Activated CD4-positive, alpha-beta T cell treated with anti-CD3 and anti-CD28 coated beads, Interleukin-2, Interleukin-6, amounts not matched to agents 100 ng/mL and 50 ng/mL, durations not matched to agents 16 hours and 8 hours (primary cell): ENCODE measurements around the gene CNP.

Source experiments
- DNase-seq: peaks from one replicate; pipeline ENCODE4 v3.0.0-alpha.2; 2020

Gene CNP

DNA sequence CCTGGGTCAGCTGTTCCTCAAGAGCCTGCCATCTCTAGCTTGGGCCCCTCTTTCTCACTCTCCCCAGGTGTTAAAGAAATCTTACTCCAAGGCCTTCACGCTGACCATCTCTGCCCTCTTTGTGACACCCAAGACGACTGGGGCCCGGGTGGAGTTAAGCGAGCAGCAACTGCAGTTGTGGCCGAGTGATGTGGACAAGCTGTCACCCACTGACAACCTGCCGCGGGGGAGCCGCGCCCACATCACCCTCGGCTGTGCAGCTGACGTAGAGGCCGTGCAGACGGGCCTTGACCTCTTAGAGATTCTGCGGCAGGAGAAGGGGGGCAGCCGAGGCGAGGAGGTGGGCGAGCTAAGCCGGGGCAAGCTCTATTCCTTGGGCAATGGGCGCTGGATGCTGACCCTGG, 6.8 kb downstream of the CNP start:
- no peak for DNase-seq

DNA sequence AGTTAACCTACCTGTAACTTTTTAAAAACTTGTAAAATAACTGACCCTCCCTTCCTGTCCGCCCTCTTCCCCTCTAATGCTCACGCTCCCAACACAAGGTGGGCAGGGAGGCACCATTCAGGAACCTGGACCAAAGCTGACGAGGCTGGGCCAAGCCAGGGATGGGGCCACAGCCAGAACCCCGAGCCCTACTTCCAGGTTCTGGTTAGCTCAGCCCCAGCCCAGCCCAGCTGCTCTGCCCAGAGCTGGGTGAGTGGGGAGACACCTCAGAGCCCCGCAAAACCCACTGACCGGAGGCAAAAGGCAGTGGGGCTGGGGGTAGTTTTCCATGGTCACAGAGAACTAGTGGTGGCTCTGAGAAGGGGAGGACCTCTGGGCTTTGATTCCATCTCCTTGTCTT, 7.4 kb downstream of the CNP start:
- DNase-seq: no peak

DNA sequence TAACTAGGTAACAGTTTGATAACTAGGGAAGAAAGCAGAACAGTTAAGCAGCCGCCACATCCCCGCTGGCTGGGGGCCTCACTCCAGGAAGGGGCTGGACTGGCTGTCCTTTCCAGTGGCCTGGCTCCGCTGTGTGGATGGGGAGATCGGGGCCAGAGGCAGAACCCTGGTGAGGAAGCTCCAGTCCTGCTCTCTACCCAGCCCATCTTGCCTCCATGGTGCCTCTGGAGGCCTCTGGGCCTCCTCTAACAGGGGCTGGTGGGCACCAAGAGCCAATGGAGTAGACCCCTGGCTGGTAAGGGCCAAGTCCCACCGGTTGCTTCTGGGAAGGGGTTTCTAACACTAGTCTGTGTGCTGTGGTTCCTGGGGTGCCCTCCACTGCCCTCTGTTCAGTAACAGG, 8.1 kb downstream of the CNP start:
- no peak for DNase-seq

DNA sequence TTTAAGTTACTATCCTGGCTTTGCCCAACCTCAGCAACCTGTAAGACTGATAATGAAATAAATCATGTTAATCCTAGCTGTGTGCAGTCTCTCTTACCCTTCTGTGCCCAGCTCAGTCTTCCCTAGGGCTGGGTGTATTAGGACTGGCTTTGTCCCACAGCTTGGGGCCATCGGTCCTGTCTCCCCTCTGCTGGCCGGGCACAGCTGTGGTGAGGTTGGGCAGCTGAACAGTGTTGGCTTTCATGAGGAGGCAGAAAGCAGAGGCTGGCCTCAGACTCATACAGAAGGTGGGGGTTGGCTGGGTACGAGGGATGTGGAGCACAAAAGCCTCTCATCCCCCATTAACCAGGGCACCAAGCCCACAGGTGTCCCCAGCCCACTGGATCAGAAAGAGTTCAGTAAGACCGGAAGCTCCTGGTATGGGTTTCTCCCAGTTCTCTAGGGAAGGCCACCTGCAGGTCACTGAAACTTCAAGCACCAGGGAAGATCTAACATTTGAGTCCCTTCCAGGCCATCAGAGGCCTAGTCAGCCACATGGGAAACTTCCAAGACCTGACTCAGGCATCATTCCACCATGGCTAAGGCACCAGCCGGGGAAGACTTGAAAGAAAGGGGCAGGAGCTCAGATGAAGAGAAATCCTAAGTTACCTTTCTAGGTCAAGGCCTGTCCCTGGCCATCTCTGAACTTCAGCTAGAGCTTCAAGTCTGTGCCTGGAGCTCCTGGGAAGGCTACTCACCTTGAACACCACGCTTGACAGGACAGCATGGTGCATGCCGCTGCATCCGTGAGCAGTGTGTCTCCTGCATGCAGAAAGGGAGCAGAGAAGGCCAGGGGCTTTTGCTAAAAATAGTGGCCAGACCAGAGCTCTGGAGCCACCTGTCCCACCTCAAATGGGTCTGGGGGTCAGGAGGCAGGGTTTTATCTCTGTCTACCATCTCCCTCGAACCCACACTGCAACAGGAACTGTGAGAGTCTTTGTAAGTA, 8.8 kb downstream of the CNP start:
- no peak for DNase-seq

DNA sequence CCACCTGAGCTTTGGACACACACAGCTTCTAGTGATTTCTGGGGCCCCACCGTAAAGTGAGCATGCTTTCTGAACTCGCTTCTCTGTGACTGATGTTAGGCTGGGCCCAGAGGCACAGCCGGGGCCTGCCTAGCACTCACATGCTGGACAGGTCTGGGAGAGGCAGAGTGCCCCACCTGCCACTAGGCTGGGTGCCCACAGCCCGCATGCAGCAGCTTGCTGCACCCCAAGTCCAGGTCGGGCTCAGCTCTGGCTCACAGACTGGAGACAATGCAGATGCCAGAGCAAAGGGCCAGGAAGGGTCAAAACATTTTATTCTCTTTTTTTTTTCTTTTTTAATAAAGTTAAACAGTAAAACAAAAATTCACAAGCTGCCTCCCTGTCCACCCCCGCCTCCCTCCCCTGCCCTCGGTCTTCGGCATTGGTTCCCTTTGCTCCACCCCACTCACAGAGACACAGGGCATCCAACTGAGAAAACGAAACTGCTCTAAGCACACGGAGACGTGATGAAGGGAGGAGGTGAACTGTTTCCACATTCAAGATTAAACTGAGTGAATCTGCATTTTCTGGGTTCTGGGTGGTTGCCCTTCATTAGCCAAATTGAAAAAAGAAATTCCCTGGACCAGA, 9.7 kb downstream of the CNP start:
- DNase-seq: no peak

DNA sequence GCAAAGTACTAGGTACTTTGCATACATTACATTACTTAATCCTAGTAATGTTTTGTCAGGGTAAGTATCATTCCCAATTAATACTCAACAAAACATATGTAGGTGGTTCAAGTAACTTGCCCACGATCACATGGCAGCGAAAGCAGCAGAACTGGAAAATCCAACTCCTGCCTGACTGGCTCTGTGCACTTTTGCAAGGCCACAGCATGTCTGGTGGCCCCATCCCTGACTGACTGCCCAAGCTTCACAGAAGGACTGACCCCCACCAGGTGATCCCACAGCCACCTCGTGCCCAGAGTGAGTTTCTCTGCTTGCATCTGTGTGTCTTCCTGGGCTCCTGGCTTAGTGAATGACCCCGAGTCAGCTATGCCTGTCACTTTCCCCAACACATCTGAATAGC, 11.4 kb downstream of the CNP start:
- no peak for DNase-seq

DNA sequence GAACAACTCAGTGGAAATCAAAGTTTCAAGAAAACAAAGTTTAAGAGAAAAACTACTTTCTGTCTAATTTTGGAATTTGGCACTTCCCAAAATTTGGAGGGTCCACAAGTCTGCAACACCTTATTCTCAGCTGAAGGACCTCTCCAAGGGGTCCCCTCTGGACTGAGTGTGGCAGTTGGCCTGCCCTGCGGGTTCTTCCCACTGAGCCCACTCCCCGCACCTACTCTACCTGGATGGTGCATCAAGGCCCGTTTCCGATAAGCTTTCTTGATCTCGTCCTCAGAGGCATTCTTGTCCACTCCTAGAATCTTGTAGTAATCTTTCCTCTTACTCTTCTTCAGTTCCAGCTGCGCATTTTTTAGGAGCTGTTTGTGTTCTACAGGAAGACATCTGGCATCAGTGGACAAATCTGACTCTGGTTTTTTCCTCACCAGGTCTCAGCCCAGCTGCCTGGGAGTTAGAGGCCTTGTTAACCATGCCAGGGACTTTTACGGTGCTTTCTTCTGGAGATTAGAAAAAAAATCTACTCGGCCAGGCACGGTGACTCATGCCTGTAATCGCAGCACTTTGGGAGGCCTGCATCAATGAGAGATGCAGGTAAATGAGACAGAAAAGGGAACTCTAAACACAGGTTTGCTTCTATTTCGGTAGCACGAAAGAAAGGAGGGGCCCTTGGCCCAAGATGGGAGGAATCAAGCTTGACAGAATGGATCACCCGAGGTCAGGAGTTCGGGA, 15.6 kb downstream of the CNP start:
- no peak for DNase-seq

DNA sequence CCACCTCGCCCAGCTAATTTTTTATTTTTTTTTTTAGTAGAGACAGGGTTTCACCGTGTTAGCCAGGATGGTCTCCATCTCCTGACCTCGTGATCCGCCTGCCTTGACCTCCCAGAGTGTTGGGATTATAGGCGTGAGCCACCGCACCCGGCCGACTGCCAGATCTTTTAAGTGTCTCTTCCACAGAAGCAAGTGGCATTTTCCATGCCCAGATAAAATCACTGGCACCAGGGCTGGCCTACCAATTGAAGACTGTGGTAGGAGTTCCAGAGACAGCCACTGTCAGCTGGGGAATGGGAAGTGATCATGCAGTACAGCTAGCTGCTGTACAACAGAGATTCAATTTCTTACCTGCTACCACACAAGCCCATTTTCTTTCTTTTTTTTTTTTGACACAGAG, 17.9 kb downstream of the CNP start:
- no peak for DNase-seq

DNA sequence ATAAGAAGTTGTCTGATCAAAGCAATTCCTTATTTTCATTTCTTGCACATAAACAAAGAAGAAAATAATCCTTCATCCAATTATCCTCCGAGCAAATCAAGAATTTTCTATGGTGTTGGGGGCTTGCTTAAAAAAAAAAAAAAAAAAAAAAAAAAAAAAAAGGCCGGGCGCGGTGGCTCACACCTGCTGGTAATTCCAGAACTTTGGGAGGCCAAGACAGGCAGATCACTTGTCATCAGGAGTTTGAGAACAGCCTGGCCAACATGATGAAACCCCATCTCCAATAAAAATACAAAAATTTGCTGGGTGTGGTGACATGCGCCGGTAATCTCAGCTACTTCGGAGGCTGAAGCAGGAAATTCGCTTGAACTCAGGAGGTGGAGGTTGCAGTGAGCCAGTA, 19.3 kb downstream of the CNP start:
- DNase-seq: no peak

DNA sequence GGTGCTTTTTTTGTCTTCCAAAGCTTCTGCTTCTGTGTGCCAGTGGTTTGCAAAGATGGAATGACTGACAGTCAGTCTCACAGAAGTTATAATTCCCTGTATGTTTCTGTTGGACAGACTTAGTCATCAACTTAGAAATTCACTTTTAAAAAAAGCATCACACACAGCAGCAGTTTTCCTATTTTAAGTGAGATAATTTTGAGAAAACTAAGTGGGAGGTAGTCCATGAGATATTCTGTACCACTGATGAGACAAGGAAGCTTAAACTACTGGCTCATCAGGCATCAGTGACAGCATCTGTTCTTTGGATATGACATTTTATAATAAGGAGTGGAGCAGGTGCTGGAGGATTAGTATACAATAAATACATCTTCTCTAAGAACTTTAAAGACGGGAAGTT, 20.0 kb downstream of the CNP start:
- no peak for DNase-seq

DNA sequence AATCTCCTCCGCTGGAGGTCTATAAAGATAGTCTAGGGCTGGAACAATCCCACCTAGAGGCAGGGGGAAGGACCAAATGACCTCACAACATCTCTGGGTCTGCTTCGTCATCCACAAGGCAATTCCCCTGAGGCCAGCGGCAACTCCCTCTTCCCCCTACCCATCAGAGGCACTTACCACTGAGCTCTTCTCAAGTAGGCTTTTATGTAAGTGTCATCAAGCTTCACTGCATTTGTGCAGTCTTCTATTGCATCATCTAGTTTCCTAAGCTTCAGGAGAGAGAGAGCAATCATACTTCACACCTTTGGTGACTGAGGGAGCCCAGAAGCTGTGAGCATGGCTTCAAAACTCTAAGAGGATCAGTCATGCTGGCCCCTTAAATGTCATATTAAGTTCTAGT, 21.0 kb downstream of the CNP start:
- DNase-seq: peak; percentile 26

DNA sequence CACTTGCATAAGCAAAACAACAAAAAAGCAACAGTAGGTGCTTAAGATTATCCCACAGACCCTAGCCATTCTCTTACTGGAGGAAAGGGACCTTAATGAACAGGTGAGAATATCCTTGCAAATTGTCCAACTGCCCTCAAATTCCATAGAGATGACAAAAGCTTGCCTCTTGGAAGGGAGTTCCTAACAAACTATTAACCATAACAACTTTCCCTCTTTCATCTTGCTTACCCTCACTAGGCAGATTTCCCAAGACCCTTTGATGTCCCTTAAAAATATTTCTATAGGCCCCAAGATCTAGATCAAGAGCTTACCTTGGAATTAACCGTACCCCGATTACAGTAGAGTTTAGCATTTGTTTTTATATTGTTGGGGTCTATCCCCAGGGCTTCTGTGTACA, 21.8 kb downstream of the CNP start:
- no peak for DNase-seq

DNA sequence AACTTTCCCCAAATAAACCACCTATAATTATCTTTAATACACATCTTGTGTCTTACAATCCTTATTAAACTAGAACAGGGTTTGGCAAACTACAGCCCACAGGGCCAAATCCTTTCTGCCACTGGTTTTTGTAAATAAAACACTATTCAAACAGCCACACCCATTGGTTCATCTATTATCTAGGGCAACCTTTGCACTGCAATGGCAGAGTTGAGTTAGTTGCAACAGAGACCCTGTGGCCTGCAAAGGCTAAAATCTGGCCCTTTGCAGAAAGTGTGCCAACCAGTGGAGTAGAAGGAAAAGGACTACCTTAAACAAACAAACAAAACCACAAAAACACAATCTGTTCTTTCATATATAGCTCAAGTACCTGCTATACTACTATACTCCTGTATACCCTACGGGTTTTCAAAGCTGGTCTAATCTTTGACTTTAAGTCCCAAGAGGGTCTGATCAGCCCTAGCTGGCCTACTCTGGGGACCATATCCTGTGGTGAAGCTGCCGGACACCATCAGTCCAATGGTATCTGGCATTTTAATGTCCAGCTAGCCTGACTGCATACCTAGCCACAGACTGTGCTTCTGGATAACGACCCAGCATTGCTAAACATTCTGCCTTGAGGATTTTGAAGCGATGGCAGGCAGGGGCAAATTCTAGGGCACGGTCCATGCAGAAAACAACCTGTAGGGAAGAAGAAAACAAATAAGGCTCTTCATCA, 23.3 kb downstream of the CNP start:
- DNase-seq: no peak

DNA sequence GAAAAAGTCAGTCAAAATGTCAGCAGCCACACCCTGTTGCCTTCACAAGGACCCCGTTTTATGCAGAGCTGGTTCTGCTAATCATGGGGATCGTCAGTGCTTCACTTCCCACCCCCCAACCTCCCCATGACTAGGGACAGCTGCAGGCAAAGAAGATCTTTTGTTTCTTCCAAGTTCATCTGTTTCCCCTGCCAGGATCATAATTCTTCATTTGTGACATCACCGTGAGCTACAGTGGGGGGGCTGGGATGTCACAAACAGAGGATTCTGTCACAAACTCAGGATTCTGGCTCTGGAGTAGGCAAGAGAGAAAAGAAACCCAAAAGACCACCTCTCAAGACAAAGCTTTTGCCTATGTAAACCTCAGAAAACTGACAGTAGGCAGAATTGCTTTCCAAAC, 26.0 kb downstream of the CNP start:
- no peak for DNase-seq

DNA sequence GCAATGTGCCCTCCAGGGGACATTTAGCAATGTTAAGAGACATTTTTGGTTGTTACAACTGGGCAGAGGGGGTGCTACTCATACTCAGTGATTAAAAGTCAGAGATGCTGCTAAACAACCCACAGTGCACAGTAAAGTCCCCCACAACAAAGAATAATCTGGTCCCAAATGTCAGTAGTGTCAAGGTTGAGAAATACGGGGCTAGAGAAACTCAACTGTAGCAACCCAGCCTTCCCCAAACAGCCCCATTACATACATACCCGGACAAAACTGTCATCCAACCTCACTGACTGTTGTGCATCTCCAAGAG, 30.2 kb downstream of the CNP start:
- DNase-seq: no peak

DNA sequence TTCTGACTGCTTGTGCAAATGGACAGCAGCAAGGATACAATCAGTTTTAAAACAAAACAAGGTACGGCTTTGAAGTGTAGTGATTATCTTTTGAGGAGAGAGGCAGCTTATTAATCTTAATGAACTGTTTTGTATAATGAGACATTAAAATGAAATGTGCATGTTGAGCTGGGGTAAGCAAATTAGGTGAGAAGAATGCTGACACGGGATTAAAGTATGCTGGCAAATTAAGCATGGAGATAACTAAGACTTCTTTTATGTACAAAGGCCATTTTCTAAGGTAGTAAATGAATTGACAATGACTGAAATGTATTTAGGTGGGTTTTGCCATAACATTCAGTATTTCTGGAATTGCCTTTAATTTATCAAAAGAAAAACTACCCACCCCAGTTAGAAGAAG, 31.9 kb downstream of the CNP start:
- no peak for DNase-seq

DNA sequence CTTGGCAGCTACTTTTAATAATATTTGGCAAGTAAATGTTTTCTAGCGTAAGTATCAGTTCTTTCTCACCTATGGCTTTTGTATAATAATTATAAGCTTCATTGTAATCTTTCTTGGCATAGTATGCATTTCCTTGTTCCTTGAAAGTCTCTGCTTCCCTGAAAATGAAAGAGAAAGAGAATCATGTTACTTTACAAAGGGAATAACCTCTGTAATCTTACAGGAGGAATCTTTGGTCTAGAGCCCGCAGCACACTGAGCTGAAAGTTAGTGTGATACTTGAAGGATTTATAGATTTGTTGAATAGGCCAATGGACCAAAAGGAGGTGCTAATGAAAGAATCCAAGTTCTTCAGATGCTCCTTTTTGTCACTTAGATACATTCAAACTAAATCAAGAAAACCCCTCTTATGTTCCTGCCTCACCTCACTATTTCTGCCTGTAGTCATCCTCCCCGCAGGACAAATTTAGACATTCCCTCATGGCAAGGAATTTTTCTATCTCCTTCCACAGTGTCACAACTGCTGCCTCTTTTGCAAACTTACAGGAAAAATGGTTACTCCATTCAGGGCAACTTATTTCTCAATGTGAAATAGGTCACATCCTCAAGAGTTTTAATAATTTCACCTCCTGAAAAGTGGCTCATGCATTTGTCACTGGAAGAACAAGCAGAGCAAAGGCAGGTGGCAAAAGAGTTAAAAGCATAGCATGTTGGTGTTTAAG, 34.0 kb downstream of the CNP start:
- DNase-seq: no peak

DNA sequence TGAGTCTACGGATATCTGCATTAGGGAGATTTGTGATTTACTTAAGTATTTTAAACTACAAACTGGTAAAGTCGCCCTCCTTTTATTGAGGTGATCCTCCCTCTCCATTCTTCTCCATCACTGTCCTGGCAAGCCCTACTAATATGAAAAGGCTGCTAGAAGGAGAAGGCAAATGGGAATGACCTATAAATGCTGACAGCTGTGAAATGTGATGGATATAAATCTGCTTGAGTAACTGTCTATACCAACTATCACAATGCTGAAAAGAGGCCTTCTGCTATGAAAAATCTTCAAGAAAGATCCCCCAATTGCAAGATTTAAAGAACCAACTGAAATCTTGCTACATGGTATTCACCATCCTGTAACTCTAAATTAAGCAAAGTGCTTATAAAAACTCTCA, 35.1 kb downstream of the CNP start:
- DNase-seq: no peak

DNA sequence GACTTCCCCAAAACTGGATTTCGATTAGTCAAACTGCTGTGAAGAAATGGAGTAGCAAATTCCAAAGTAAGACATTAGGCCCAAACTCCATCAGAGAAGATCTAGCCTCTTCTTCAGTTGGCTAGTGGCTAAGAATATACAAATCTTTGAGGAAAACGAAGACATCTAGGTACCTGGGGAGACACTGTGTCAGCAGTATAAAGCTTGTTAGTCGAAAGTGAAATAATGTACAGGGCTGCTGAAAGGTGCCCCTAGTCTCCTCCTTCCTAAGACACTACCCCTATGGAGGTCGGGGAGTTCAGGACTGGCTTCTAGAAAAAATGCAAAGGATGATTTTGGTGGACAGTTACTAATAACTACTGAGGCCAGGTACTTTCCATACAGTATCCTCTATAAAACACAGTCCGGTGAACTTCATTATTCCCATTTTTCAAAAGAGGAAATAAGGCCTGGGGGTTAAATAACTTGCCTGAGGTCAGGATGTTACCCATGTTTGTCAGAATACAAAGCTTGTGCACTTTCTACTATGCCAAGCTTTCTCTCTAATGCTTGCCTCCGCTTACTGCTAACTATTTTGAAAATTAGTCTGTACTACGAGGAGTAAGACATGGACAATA, 35.7 kb downstream of the CNP start:
- no peak for DNase-seq

DNA sequence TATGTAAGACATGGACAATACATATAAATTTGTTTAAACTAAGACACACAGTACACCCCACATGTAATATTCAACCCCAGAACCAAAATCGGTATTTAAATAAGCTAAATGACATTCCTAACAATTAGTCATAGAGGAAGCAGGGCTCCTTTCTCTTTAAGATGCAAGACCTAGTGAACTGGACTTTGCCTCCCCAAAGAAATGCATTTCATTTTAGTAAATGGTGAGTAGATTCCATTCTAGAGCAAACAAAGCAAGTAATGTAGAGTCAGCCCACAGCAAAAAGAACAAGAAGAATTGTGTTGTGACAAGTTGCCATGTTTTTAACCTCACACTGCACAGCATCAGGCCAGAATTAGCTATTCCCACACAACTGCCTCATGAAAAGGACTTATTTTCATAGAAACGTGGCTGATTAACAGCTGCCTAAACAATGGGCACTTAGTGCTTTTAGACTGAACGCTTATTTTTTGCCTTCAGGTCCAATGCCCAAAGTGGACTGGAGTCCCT, 36.3 kb downstream of the CNP start:
- DNase-seq: no peak

DNA sequence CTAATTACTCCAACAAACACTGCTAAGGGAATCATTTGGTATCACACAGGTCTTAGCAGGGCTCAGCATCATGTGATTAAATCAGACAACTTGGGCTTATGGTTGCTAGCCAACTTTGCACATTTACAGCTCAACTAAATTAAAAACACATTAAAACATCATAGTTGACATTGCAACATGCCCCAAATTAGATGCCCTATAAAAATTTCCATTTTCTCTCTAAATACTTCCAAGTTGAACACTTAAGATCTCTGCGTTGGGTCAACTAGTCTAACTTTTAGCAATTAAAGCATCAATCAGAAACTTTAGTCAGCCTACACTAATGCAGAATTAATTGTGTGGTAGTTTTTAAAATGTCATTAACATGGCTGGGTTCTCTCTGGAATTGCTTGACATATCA, 38.6 kb downstream of the CNP start:
- DNase-seq: no peak

DNA sequence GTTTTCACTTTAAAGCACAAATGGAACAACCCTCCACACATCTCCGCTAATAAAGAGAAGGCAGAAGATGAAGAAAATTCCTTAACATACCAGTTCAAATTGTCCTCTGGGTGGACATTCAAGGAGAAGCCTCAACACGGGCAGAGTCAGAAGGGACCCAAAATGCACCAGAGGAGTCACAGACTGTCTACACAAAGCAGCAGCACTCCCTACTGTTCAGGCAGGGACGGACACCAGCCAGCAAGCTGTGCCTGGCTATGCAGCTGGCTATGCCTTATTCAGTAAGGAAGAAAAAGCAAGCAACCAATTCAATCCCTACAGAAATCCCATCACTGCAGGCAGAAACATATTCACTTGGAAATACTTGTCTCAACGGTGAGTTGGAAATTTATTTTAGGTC, 42.6 kb downstream of the CNP start:
- DNase-seq: no peak
